CD4-positive, alpha-beta T cell (primary cell): ENCODE data around the gene TBX19. TPM values are rescaled to one million over a fixed set of nuclear protein-coding genes. Genes with fewer than 3 reads are reported as not detected.

Experiments used
- ATAC-seq: fragments of 200-7000 bp; cut with Tn5 transposase; one replicate; pipeline ENCODE4 v1.10.0; 2022; ENCODE audit warnings: mild to moderate bottlenecking; ENCODE audit not compliant: poor library complexity
- CTCF ChIA-PET: fragments of 350-600 bp; sonication (Branson Sonifier 250); formaldehyde crosslinking; loops from one replicate; lab custom pipeline; 2021; ENCODE audit warnings: antibody characterized with exemption, inconsistent platforms; lab: Charles Lee
- POLR2A ChIA-PET: fragments of 350-600 bp; sonication (Branson Sonifier 250); formaldehyde crosslinking; loops from one replicate; lab custom pipeline; 2021; ENCODE audit warnings: antibody characterized with exemption, inconsistent platforms; lab: Charles Lee
- DNase-seq, 14 experiments: peaks; one replicate each; pipeline ENCODE4 v3.0.0-alpha.2; 2013 to 2020; ENCODE audit warnings: mixed read lengths in 2 of 14
- H3K27ac ChIP-seq, 2 donors: one replicate each; pipeline versions ENCODE4 v1.5.1 to v1.7.0; 2013; ENCODE audit warnings: low read length in 2 of 2, low read depth in 1 of 2, mild to moderate bottlenecking in 1 of 2
- H3K27me3 ChIP-seq, 2 experiments: 1 replicate in 1 of 2; 2 replicates in 1 of 2; pipeline versions ENCODE4 v1.6.1 to v1.7.0; 2013; ENCODE audit warnings: low read length in 2 of 2, control low read depth in 1 of 2, mild to moderate bottlenecking in 1 of 2, moderate library complexity in 1 of 2; ENCODE audit not compliant: insufficient read depth in 2 of 2, control insufficient read depth in 1 of 2
- H3K36me3 ChIP-seq: one replicate; pipeline ENCODE4 v1.6.1; 2013; ENCODE audit warnings: low read length, control low read depth; ENCODE audit not compliant: insufficient read depth
- H3K4me1 ChIP-seq: one replicate; pipeline ENCODE4 v1.6.1; 2013; ENCODE audit warnings: low read length, control low read depth; ENCODE audit not compliant: insufficient read depth
- H3K4me3 ChIP-seq: one replicate; pipeline ENCODE4 v1.5.1; 2013; ENCODE audit warnings: mild to moderate bottlenecking, low read length, moderate library complexity
- H3K9me3 ChIP-seq, 2 experiments: 1 replicate in 1 of 2; 2 replicates in 1 of 2; pipeline versions ENCODE4 v1.6.1 to v1.7.0; 2013; ENCODE audit warnings: low read length in 2 of 2, mild to moderate bottlenecking in 2 of 2, control low read depth in 1 of 2, moderate library complexity in 1 of 2; ENCODE audit not compliant: control insufficient read depth in 1 of 2, insufficient read depth in 1 of 2
- H3K27ac Mint-ChIP-seq: one replicate; pipeline ENCODE4 v1.8.0; 2020; ENCODE audit warnings: mixed read lengths
- H3K27me3 Mint-ChIP-seq: one replicate; pipeline ENCODE4 v1.8.0; 2021; ENCODE audit warnings: mixed read lengths
- H3K36me3 Mint-ChIP-seq: one replicate; pipeline ENCODE4 v1.8.0; 2021; ENCODE audit warnings: low read depth, mixed read lengths
- H3K4me1 Mint-ChIP-seq: one replicate; pipeline ENCODE4 v1.8.0; 2021; ENCODE audit warnings: low read depth, mixed read lengths
- H3K4me3 Mint-ChIP-seq: one replicate; pipeline ENCODE4 v1.8.0; 2020; ENCODE audit warnings: mild to moderate bottlenecking, mixed read lengths
- H3K9me3 Mint-ChIP-seq: one replicate; pipeline ENCODE4 v1.8.0; 2020; ENCODE audit warnings: mixed read lengths
- CTCF ChIP-seq: fragments of 200-600 bp; IDR thresholded peaks from one replicate; pipeline ENCODE4 v1.8.0; 2022; ENCODE audit warnings: antibody characterized with exemption, mild to moderate bottlenecking
- intact Hi-C, 2 experiments: fragments of 100-400 bp; cut with DNase I in 1 of 2; cut with micrococcal nuclease in 1 of 2; formaldehyde crosslinking; loops; one replicate each; pipeline versions ENCODE4 v1.15.1 to v1.9.0; 2023 to 2025; cut with DNase I, micrococcal nuclease
- total RNA-seq, 174 experiments: library from RNA in 2 of 174; stranded (reverse) in 2 of 174; gene quantifications; one replicate each; pipeline ENCODE4 v1.2.3 and lab custom pipeline; 2021 to 2026

The TBX19 gene
- total RNA-seq, 2 experiments from 2014 or later = 1.6 to 1.8 TPM

- Histone ChIP-seq H3K9me3 (no peaks in the 10 kb centered on the region), H3K36me3 (peaks cover 87% of the 10 kb centered on the region), H3K27ac (no peak overlapping the region), H3K27me3 (no peaks in the 10 kb centered on the region), H3K4me3 (no peak overlapping the region), H3K4me1 (peaks cover 13% of the 10 kb centered on the region)
- ChIA-PET CTCF (interaction anchor here (0.7 to 2.4 kb wide), 9 partner anchors 10 to 173 kb away, joined by 3 to 21 read pairs (median 3); partner anchors contain the start of genes SFT2D2 and TIPRL), POLR2A (interaction anchor here (0.9 to 1.9 kb wide), 2 partner anchors 9 to 49 kb away, joined by 3 to 11 read pairs; partner anchors contain the start of gene SFT2D2)
- H3K9me3 Mint-ChIP-seq = no peaks in the 10 kb centered on the region
- peak overlapping the region; percentile 58 for H3K27ac Mint-ChIP-seq
- H3K4me3 Mint-ChIP-seq = no peak overlapping the region
- intact Hi-C loops = loop anchor here in 1 of 2 experiments (10.0 kb wide), 1 partner anchor 129 kb away; no protein-coding TSS in a partner anchor
- peaks cover 55% of the 10 kb centered on the region for H3K4me1 Mint-ChIP-seq
- no peaks in the 10 kb centered on the region for H3K27me3 Mint-ChIP-seq
- no peak for TF ChIP-seq CTCF
- DNase-seq = no peak
- no peak for ATAC-seq
- H3K36me3 Mint-ChIP-seq = peaks cover 94% of the 10 kb centered on the region
Observed at GRCh38 chr1:168235937-168236336, 44.7 kb upstream of the TBX19 start.

- no peak for TF ChIP-seq CTCF
- Histone ChIP-seq H3K4me3 (no peak overlapping the region), H3K36me3 (peaks cover 85% of the 10 kb centered on the region), H3K9me3 (no peaks in the 10 kb centered on the region), H3K4me1 (peaks cover 12% of the 10 kb centered on the region), H3K27ac (no peak overlapping the region), H3K27me3 (no peaks in the 10 kb centered on the region)
- Mint-ChIP-seq H3K36me3 (peaks cover 96% of the 10 kb centered on the region), H3K4me1 (peaks cover 46% of the 10 kb centered on the region), H3K27ac (peak overlapping the region; percentile 58), H3K4me3 (no peak overlapping the region), H3K9me3 (no peaks in the 10 kb centered on the region), H3K27me3 (no peaks in the 10 kb centered on the region)
- DNase-seq (no peak), ATAC-seq (no peak)
- intact Hi-C loops = loop anchor here in 1 of 2 experiments (10.0 kb wide), 1 partner anchor 128 kb away; no protein-coding TSS in a partner anchor
- ChIA-PET CTCF (no interaction called here), POLR2A (interaction anchor here (3.3 kb wide), 1 partner anchor 10 kb away, joined by 10 read pairs; the partner anchor contains the start of gene SFT2D2)
Observed at GRCh38 chr1:168236836-168237611, 43.7 kb upstream of the TBX19 start.

- Histone ChIP-seq H3K36me3 (peaks cover 76% of the 10 kb centered on the region), H3K4me1 (peaks cover 11% of the 10 kb centered on the region), H3K27ac (no peak overlapping the region), H3K9me3 (no peaks in the 10 kb centered on the region), H3K4me3 (no peak overlapping the region), H3K27me3 (no peaks in the 10 kb centered on the region)
- no peak overlapping the region for H3K4me3 Mint-ChIP-seq
- ChIA-PET POLR2A (no interaction called here), CTCF (no interaction called here)
- peaks cover 98% of the 10 kb centered on the region for H3K36me3 Mint-ChIP-seq
- TF ChIP-seq CTCF = no peak
- no peak for DNase-seq
- ATAC-seq = no peak
- intact Hi-C loops = no loop called here
- no peaks in the 10 kb centered on the region for H3K27me3 Mint-ChIP-seq
- peaks cover 37% of the 10 kb centered on the region for H3K4me1 Mint-ChIP-seq
- H3K27ac Mint-ChIP-seq = no peak overlapping the region
- H3K9me3 Mint-ChIP-seq = no peaks in the 10 kb centered on the region
Observed at GRCh38 chr1:168243198-168243597, 37.5 kb upstream of the TBX19 start.
